Stimulated activated CD4-positive, alpha-beta T cell treated with anti-CD3 and anti-CD28 coated beads, Interleukin-15, amount 100 ng/mL, for 48 hours (primary cell): Measurements from ENCODE around the gene ATXN1.

Experiments
- DNase-seq, 2 donors: peaks; one replicate each; pipeline ENCODE4 v3.0.0-alpha.2; 2020; ENCODE audit warnings: low read depth in 2 of 2

The ATXN1 gene

GRCh38 chr6:16362819-16363589 lies 398.3 kb downstream of the ATXN1 start:
- DNase-seq: no peak

GRCh38 chr6:16362296-16362695 lies 399.0 kb downstream of the ATXN1 start:
- no peak for DNase-seq

GRCh38 chr6:16361861-16362260 lies 399.4 kb downstream of the ATXN1 start:
- no peak for DNase-seq

- DNase-seq: no peak
Observed at GRCh38 chr6:16361121-16361520, 400.1 kb downstream of the ATXN1 start.

GRCh38 chr6:16360365-16360764 lies 400.9 kb downstream of the ATXN1 start:
- no peak for DNase-seq

GRCh38 chr6:16359563-16359962 lies 401.7 kb downstream of the ATXN1 start:
- no peak for DNase-seq

GRCh38 chr6:16358531-16359138 lies 402.6 kb downstream of the ATXN1 start:
- DNase-seq: no peak

- no peak for DNase-seq
Observed at GRCh38 chr6:16355699-16356446, 405.4 kb downstream of the ATXN1 start.

GRCh38 chr6:16355238-16355637 lies 406.0 kb downstream of the ATXN1 start:
- DNase-seq: no peak

- DNase-seq: no peak
Observed at GRCh38 chr6:16354692-16355091, 406.6 kb downstream of the ATXN1 start.

- DNase-seq: no peak
Observed at GRCh38 chr6:16352821-16353438, 408.3 kb downstream of the ATXN1 start.

GRCh38 chr6:16352258-16352635 lies 409.0 kb downstream of the ATXN1 start:
- no peak for DNase-seq

GRCh38 chr6:16349544-16349943 lies 411.7 kb downstream of the ATXN1 start:
- DNase-seq: no peak

- no peak for DNase-seq
Observed at GRCh38 chr6:16346831-16347230, 414.4 kb downstream of the ATXN1 start.

- no peak for DNase-seq
Observed at GRCh38 chr6:16345449-16346330, 415.6 kb downstream of the ATXN1 start.

- no peak for DNase-seq
Observed at GRCh38 chr6:16344756-16345155, 416.5 kb downstream of the ATXN1 start.

GRCh38 chr6:16343593-16343992 lies 417.7 kb downstream of the ATXN1 start:
- DNase-seq: no peak

GRCh38 chr6:16339265-16339587 lies 422.0 kb downstream of the ATXN1 start:
- no peak for DNase-seq

GRCh38 chr6:16338577-16339264 lies 422.5 kb downstream of the ATXN1 start:
- no peak for DNase-seq

GRCh38 chr6:16337295-16337975 lies 423.8 kb downstream of the ATXN1 start:
- no peak for DNase-seq
